K562 (cell line): ENCODE data around the gene ZNF85. TPM values are rescaled to one million over a fixed set of nuclear protein-coding genes. Genes with fewer than 3 reads are reported as not detected.

Experiments
- ATAC-seq: fragments of 200-7000 bp; cut with Tn5 transposase; 3 replicates; pipeline ENCODE4 v1.9.1; 2020; ENCODE audit warnings: moderate library complexity
- Bru-seq: library from RNA; stranded (reverse); fragments of 400-500 nt; gene quantifications from one replicate; lab custom pipeline; 2021; lab: Mats Ljungman, UMichigan
- BruChase-seq, 2 experiments: library from RNA; stranded (reverse); fragments of 400-500 nt; gene quantifications; one replicate each; lab custom pipeline; 2021; lab: Mats Ljungman, UMichigan
- BruUV-seq: library from RNA; stranded (reverse); fragments of 400-500 nt; replicated peaks from 2 replicates; lab custom pipeline; 2021; lab: Mats Ljungman, UMichigan
- CTCF ChIA-PET: fragments of 300-600 bp; formaldehyde crosslinking; extraction: SDS; loops from one replicate; lab custom pipeline; 2021; ENCODE audit warnings: low intra/inter-chr PET ratio; lab: Yijun Ruan, JAX
- POLR2A ChIA-PET: fragments of 300-600, 350-650 bp; sonication (Branson Sonifier 250); formaldehyde crosslinking; extraction: SDS; loops from one replicate; lab custom pipeline; 2021; ENCODE audit warnings: antibody characterized with exemption, inconsistent platforms; lab: Yijun Ruan, JAX
- DNase-seq, 4 experiments: peaks; one replicate each; pipeline versions ENCODE4 v3.0.0 to v3.0.0-alpha.2; 2011 to 2018; ENCODE audit warnings: low spot score in 3 of 4, mixed read lengths in 3 of 4; ENCODE audit errors: extremely low read depth in 1 of 4
- FAIRE-seq: peaks from 2 replicates; lab custom pipeline; 2011; peaks lifted over from hg19 to GRCh38; lab: Jason Lieb, UNC
- H2AFZ ChIP-seq: 2 replicates; pipeline ENCODE4 v1.6.0; 2011; ENCODE audit warnings: low read depth, low read length, control low read depth, inconsistent platforms
- H3K27ac ChIP-seq: fragments of 200-600 bp; 3 replicates; pipeline ENCODE4 v1.8.0; 2011; ENCODE audit warnings: low read depth, mild to moderate bottlenecking, control low read depth, inconsistent platforms, low read length, moderate library complexity, mixed read lengths; ENCODE audit errors: extremely low read depth
- H3K27me3 ChIP-seq, 2 experiments: fragments of 300-600 bp in 1 of 2; 2 replicates in 1 of 2; 3 replicates in 1 of 2; pipeline versions ENCODE4 v1.6.0 to v1.8.0; 2011; ENCODE audit warnings: inconsistent platforms in 2 of 2, low read length in 2 of 2, mild to moderate bottlenecking in 1 of 2, mixed read lengths in 1 of 2, moderate library complexity in 1 of 2; ENCODE audit not compliant: control insufficient read depth in 2 of 2, insufficient read depth in 2 of 2
- H3K36me3 ChIP-seq: fragments of 300-600 bp; 3 replicates; pipeline ENCODE4 v1.8.0; 2011; ENCODE audit warnings: mild to moderate bottlenecking, low read length, inconsistent platforms; ENCODE audit not compliant: control insufficient read depth, insufficient read depth
- H3K4me1 ChIP-seq, 2 experiments: fragments of 200-600 bp in 1 of 2; replicated peaks in 1 of 2; 2 replicates in 1 of 2; 3 replicates in 1 of 2; pipeline versions ENCODE4 v1.5.1 to v1.8.0; 2011; ENCODE audit warnings: inconsistent platforms in 2 of 2, low read length in 2 of 2, mild to moderate bottlenecking in 1 of 2, mixed read lengths in 1 of 2, moderate library complexity in 1 of 2; ENCODE audit not compliant: control insufficient read depth in 2 of 2, insufficient read depth in 2 of 2
- H3K4me2 ChIP-seq: 2 replicates; pipeline ENCODE4 v1.6.1; 2011; ENCODE audit warnings: low read length, control low read depth, inconsistent platforms, mixed read lengths; ENCODE audit not compliant: insufficient read depth
- H3K4me3 ChIP-seq: fragments of 200-600 bp; sonication (generic), shearing (Covaris generic); 2 replicates; pipeline ENCODE4 v1.5.1; 2016; ENCODE audit warnings: control low read depth, inconsistent platforms
- H3K79me2 ChIP-seq: fragments of 200-600 bp; 3 replicates; pipeline ENCODE4 v1.8.0; 2011; ENCODE audit warnings: low read length, inconsistent platforms; ENCODE audit not compliant: control insufficient read depth, insufficient read depth
- H3K9ac ChIP-seq, 2 experiments: 2 replicates each; pipeline versions ENCODE4 v1.6.0 to v1.6.1; 2011; ENCODE audit warnings: low read depth in 2 of 2, low read length in 2 of 2, control low read depth in 1 of 2, inconsistent platforms in 1 of 2, mild to moderate bottlenecking in 1 of 2, mixed read lengths in 1 of 2; ENCODE audit not compliant: insufficient read depth in 1 of 2
- H3K9me1 ChIP-seq: one replicate; pipeline ENCODE4 v1.6.0; 2011; ENCODE audit warnings: inconsistent platforms, mild to moderate bottlenecking, low read length, moderate library complexity; ENCODE audit not compliant: control insufficient read depth, insufficient read depth
- H3K9me3 ChIP-seq: replicated peaks from 2 replicates; pipeline ENCODE4 v1.5.1; 2011; ENCODE audit warnings: low read depth, low read length, inconsistent platforms; ENCODE audit not compliant: control insufficient read depth, insufficient read depth
- H4K20me1 ChIP-seq: replicated peaks from 2 replicates; pipeline ENCODE4 v1.6.1; 2011; ENCODE audit warnings: low read length, inconsistent platforms, mixed read lengths; ENCODE audit not compliant: control insufficient read depth, insufficient read depth
- DPF2 ChIP-seq: fragments of 450-650 bp; IDR thresholded peaks from 2 replicates; pipeline ENCODE4 v1.6.1; 2016
- TFAP4 ChIP-seq: sonication (generic); formaldehyde crosslinking; IDR thresholded peaks from 2 replicates; pipeline ENCODE4 v1.8.0; 2022; ENCODE audit warnings: missing genetic modification reagents, mild to moderate bottlenecking, moderate library complexity, borderline replicate concordance
- ZFP91 ChIP-seq: sonication (generic); formaldehyde crosslinking; IDR thresholded peaks from 2 replicates; pipeline ENCODE4 v1.8.0; 2022; ENCODE audit warnings: mild to moderate bottlenecking, missing genetic modification reagents
- ZFX ChIP-seq: sonication (generic); formaldehyde crosslinking; IDR thresholded peaks from 2 replicates; pipeline ENCODE4 v1.8.0; 2022; ENCODE audit warnings: mild to moderate bottlenecking, missing genetic modification reagents, moderate library complexity
- WGBS: fragments of 100-300 bp; shearing (Covaris generic); methylation state at CpG from one replicate; pipeline ENCODE4 v1.1.6; 2016; ENCODE audit warnings: low coverage, mixed read lengths; ENCODE audit not compliant: insufficient coverage; ENCODE audit errors: missing lambda C conversion rate; 5-methylcytosine and 5-hydroxymethylcytosine counted together
- in situ Hi-C: fragments of 300-500 bp; cut with MboI; formaldehyde crosslinking; loops from 4 replicates; pipeline ENCODE4 v1.15.0; 2018; ENCODE audit warnings: inconsistent platforms, mixed read lengths
- intact Hi-C: fragments of 100-400 bp; cut with micrococcal nuclease; formaldehyde crosslinking; loops from 2 replicates; pipeline ENCODE4 v1.14.2; 2022
- long read RNA-seq, 3 experiments: library from polyadenylated mRNA in 2 of 3; library from RNA in 1 of 3; unstranded in 2 of 3; stranded (forward) in 1 of 3; transcript quantifications; one replicate each; pipeline ENCODE4 v2.0.0, GENCODE V29; 2019 to 2022
- polyA minus RNA-seq, 3 experiments: library from RNA; depleted of rRNA, polyadenylated mRNA; stranded (reverse); fragments of >200 nt; gene quantifications; 2 replicates each; pipeline ENCODE4 v1.2.3, GENCODE V29; 2011
- polyA plus RNA-seq, 8 experiments: library from polyadenylated mRNA; depleted of rRNA in 4 of 8; stranded (reverse) in 5 of 8; unstranded in 3 of 8; fragments of >200 nt; fragmentation: Nextera tagmentation in 2 of 8; fragmentation: Illumina TruSeq in 1 of 8; extraction: Ambion mirVana in 2 of 8; extraction: Trizol in 1 of 8; gene quantifications; 2 replicates each; pipeline versions ENCODE4 v1.2.1 to v1.2.3, GENCODE V29; 2011 to 2014; ENCODE audit warnings: inconsistent platforms in 1 of 8, missing spikeins in 1 of 8
- total RNA-seq, 7 experiments: library from RNA; depleted of rRNA in 6 of 7; stranded (reverse); fragments of >200 nt in 6 of 7; fragmentation: Illumina TruSeq in 2 of 7; extraction: Trizol in 2 of 7; gene quantifications; 2 replicates each; pipeline versions ENCODE4 v1.2.1 to v1.2.3, GENCODE V29; 2011 to 2021; ENCODE audit warnings: low replicate concordance in 1 of 7

ZNF85 gene
- total RNA-seq (2011; cell fraction: chromatin; rRNA removed; ENCODE audit: low replicate concordance): 1.1 and 1.5 TPM in 2 replicates
- 0.50 and 2.0 TPM in 2 replicates for total RNA-seq (2011; cell fraction: nucleolus; rRNA removed)
- 1.1 and 1.8 TPM in 2 replicates for total RNA-seq (2011; cell fraction: nucleoplasm; rRNA removed)
- 0.41 and 1.6 TPM in 2 replicates for total RNA-seq (2014; rRNA removed)
- 1.0 and 1.8 TPM in 2 replicates for total RNA-seq (2014; rRNA removed; fragmentation: Illumina TruSeq; extraction: Trizol)
- 1.1 and 1.7 TPM in 2 replicates for total RNA-seq (2015; rRNA removed; fragmentation: Illumina TruSeq; extraction: Trizol)
- total RNA-seq (2021): 0.74 and 1.2 TPM in 2 replicates
- 0.98 and 2.9 TPM in 2 replicates for polyA plus RNA-seq (2011; rRNA removed)
- 0.25 and 2.2 TPM in 2 replicates for polyA plus RNA-seq (2011; cell fraction: cytosol; rRNA removed)
- 0.41 and 3.1 TPM in 2 replicates for polyA plus RNA-seq (2011; cell fraction: nucleus; rRNA removed)
- polyA plus RNA-seq (2012): 0.39 and 0.82 TPM in 2 replicates
- 0.92 and 1.1 TPM in 2 replicates for polyA plus RNA-seq (2014; fragmentation: Illumina TruSeq; extraction: Trizol)
- under 1 TPM; 0.76 to 0.83 TPM for polyA plus RNA-seq (2014; fragmentation: Nextera tagmentation; extraction: Ambion mirVana)
- 0.59 and 0.78 TPM in 2 replicates for polyA plus RNA-seq (2014; rRNA removed)
- 0.46 and 4.8 TPM in 2 replicates for polyA minus RNA-seq (2011; rRNA and poly(A)+ RNA removed)
- polyA minus RNA-seq (2011; cell fraction: cytosol; rRNA and poly(A)+ RNA removed): 1.9 and 3.8 TPM in 2 replicates
- polyA minus RNA-seq (2011; cell fraction: nucleus; rRNA and poly(A)+ RNA removed): 0.67 and 5.3 TPM in 2 replicates
- Bru-seq, nascent RNA: percentile 42 among the genes with signal in this experiment
- percentile 45 among the genes with signal in this experiment for BruChase-seq, experiment 1, labeled RNA remaining after a 2-hour chase
- percentile 44 among the genes with signal in this experiment for BruChase-seq, experiment 2, labeled RNA remaining after a 6-hour chase
- long read RNA-seq, experiment 1, partial matches to known transcripts: 0 of 1 reads
- long read RNA-seq, experiment 1, other reads (novel, unspliced or antisense): 0 of 1 reads
- long read RNA-seq, experiment 2: 0 reads
- long read RNA-seq, experiment 3: 0 reads

- intact Hi-C loops: no loop called here
- no peaks in the 10 kb centered on the region for H3K9me1 ChIP-seq
- no peaks in the 10 kb centered on the region for H3K36me3 ChIP-seq
- DNase-seq (peak; percentile 24 to 46 (median 28)), FAIRE-seq (no peak), ATAC-seq (peak; percentile 77)
- no peaks in the 10 kb centered on the region for H3K9me3 ChIP-seq
- ChIA-PET CTCF (no interaction called here), POLR2A (interaction anchor here (0.6 kb wide), 1 partner anchor 159 kb away, joined by 3 read pairs; the partner anchor contains the start of gene ZNF714)
- H4K20me1 ChIP-seq: no peaks in the 10 kb centered on the region
- H3K27ac ChIP-seq: no peak within 1 kb of the TSS
- no peak within 1 kb of the TSS for H3K4me2 ChIP-seq
- H3K79me2 ChIP-seq: no peaks in the 10 kb centered on the region
- 3% methylated on average over 31 of the region's 38 CpGs for WGBS
- in situ Hi-C loops: no loop called here
- no peaks in the 10 kb centered on the region for H3K27me3 ChIP-seq
- peak within 1 kb of the TSS; percentile 34 for H3K4me3 ChIP-seq
- TSS peak; percentile 76 for BruUV-seq
- H3K9ac ChIP-seq: peak within 1 kb of the TSS in 1 of 2 experiments; percentile 74; a peak in 3 of 4 replicates
- H2AFZ ChIP-seq: peak within 1 kb of the TSS; percentile 59; the same call in 1 of the 2 replicates
- H3K4me1 ChIP-seq: no peaks in the 10 kb centered on the region
- TF ChIP-seq TFAP4 (CRISPR knock-in tag) (no peak), ZFP91 (no peak), DPF2 (no peak), ZFX (CRISPR knock-in tag) (peak; percentile 73)
These were observed at the start of gene ZNF85 for GRCh38 chr19:20923077-20923871. ZNF85 (plus strand) TSS chr19:20923251; CDS start chr19:20923401, 150 bp downstream.
